GM13977 (cell line): ENCODE data around the gene PPP1R9B.

Experiments
- DNase-seq: peaks from one replicate; pipeline ENCODE4 v3.0.0; 2012; ENCODE audit warnings: low spot score
- in situ Hi-C: fragments of 300-500 bp; cut with MboI; formaldehyde crosslinking; loops from one replicate; pipeline ENCODE4 v1.12.0; 2022; ENCODE audit warnings: low sequenced_read_pairs, low pct_unique_long_range_greater_than_20kb, mixed read lengths, inconsistent platforms; ENCODE audit not compliant: unreplicated experiment
- TF ChIP-seq, protein P1 (sequence below): IDR thresholded peaks from 2 replicates; pipeline ENCODE4 v1.5.1; 2012; ENCODE audit warnings: mild to moderate bottlenecking, control low read depth; ENCODE audit not compliant: insufficient read depth; ENCODE audit errors: extremely low read depth, missing control alignments

Gene PPP1R9B

GRCh38 chr17:50172936-50173334 lies 22.5 kb upstream of the PPP1R9B start:
- TF ChIP-seq, protein P1, sequence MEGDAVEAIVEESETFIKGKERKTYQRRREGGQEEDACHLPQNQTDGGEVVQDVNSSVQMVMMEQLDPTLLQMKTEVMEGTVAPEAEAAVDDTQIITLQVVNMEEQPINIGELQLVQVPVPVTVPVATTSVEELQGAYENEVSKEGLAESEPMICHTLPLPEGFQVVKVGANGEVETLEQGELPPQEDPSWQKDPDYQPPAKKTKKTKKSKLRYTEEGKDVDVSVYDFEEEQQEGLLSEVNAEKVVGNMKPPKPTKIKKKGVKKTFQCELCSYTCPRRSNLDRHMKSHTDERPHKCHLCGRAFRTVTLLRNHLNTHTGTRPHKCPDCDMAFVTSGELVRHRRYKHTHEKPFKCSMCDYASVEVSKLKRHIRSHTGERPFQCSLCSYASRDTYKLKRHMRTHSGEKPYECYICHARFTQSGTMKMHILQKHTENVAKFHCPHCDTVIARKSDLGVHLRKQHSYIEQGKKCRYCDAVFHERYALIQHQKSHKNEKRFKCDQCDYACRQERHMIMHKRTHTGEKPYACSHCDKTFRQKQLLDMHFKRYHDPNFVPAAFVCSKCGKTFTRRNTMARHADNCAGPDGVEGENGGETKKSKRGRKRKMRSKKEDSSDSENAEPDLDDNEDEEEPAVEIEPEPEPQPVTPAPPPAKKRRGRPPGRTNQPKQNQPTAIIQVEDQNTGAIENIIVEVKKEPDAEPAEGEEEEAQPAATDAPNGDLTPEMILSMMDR: no peak
- in situ Hi-C loops: no loop called here

DNA sequence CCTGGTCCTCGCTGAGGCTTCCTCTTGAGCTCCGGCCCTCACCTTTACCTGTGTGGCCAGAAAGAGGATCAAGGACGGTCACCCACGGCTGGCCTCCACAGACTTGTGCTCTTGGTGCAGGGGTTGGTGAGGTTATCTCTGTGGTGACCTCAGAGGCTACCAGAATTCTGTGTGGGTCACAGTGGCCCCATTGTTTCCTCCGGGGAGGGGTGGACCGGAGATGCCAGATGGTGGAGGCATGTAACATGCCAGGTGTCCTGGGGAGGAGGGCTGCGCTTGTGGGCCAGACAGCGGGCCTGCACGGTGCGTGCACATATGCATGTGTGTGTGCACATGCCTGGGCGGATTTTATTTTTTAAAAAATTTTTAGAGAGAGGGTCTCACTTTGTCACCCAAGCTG lies 21.7 kb upstream of the PPP1R9B start:
- TF ChIP-seq, protein P1: no peak
- no peak for DNase-seq
- in situ Hi-C loops: no loop called here

More at GRCh38 chr17:50172936-50173334, 22.5 kb upstream of the PPP1R9B start:
- no peak for DNase-seq

DNA sequence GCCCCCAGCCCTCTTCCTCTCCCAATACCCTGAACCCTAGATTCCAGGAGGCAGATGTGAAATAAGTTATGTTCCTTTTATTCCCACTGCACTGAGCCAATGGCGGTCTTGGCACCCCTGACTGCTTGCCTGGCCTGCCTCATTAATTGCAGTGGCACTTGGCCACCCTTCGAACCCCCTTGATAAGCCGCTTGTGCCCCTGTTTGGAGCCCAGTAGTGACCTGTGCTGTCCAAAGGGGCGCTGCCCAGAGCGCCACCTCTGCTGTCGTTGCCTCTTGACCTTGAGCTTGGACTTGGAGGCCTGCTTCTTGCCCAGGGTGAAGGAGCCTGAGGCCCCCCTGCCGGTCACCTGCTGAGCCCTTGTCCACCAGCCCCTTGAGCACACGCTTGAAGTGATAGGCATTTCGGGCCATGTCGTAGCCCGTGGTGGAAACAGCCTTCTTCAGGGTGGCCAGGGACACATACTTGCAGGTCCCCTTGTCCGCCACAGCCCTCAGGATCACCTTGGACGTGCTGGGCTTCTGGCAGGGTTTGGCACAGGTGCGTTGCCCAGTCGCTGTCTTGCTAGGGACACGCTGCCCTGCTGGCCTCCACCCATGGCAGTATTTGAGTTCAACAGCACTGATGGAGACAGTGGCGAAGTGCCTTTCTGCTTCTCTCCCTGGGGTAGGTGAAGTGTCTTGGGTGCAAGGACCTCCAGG lies 21.0 kb upstream of the PPP1R9B start:
- TF ChIP-seq, protein P1: no peak
- no peak for DNase-seq
- in situ Hi-C loops: no loop called here

- TF ChIP-seq, protein P1: no peak
- DNase-seq: peak; percentile 77
- in situ Hi-C loops: no loop called here
These were observed 20.3 kb upstream of the PPP1R9B start for GRCh38 chr17:50170662-50171370.

DNA sequence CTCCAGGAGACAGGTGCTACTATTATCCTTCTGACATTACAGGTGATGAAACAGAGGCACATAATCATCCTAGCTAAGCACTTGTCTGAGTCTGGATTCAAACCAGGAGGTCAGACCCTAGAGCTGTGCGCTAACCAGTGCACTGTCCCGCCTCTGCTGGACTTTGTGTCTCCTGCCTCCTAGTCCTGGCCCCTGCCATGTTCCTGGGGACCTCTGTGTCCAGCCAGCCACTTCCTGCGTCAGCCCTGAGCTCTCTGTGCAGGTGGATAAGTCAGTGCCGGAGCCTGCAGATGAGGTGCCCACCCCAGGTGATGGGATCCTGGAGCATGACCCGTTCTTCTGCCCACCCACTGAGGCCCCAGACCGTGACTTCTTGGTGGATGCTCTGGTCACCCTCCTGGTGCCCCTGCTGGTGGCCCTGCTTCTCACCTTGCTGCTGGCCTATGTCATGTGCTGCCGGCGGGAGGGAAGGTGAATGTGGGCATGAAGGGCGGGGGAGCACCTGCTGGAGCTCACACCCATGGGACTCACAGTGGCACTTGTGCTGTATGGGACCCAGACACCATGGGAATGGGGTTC lies 19.5 kb upstream of the PPP1R9B start:
- TF ChIP-seq, protein P1: no peak
- DNase-seq: no peak
- in situ Hi-C loops: no loop called here

GRCh38 chr17:50169121-50169764 lies 18.8 kb upstream of the PPP1R9B start:
- peak; percentile 81 for DNase-seq
- TF ChIP-seq, protein P1: peak; percentile 82
- in situ Hi-C loops: no loop called here
